Measurements from ENCODE around the gene ATP1B4. TPM values are rescaled to one million over a fixed set of nuclear protein-coding genes. Genes with fewer than 3 reads are reported as not detected.

Gene ATP1B4
- total RNA-seq, 1 experiment from 2014 or later: not detected

DNA sequence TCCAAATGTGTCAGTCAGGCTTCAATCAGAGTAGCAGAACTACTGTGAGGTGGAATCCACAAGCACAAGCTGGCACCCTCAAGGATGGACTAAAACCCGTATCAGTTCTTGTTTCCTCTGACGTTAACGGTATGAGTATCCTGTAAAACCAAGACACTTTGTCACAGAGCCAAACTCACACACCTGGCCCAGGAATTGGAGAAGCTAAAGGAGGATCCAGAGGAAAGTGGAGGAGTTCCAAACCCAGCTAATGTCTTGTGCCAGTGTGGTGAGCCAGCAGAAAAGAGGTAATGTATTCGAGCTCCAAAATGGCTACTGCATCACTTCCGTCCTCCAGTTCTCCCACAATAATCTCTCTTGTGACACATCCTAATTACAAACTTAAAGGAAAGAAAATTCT is 44.7 kb downstream of the ATP1B4 start:
- ATAC-seq (no peak), DNase-seq (ENCODE audit: low spot score) (no peak)
- TF ChIP-seq, protein P1, sequence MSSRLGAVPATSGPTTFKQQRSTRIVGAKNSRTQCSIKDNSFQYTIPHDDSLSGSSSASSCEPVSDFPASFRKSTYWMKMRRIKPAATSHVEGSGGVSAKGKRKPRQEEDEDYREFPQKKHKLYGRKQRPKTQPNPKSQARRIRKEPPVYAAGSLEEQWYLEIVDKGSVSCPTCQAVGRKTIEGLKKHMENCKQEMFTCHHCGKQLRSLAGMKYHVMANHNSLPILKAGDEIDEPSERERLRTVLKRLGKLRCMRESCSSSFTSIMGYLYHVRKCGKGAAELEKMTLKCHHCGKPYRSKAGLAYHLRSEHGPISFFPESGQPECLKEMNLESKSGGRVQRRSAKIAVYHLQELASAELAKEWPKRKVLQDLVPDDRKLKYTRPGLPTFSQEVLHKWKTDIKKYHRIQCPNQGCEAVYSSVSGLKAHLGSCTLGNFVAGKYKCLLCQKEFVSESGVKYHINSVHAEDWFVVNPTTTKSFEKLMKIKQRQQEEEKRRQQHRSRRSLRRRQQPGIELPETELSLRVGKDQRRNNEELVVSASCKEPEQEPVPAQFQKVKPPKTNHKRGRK (CRISPR knock-in tag; IDR thresholded peaks at IDR 0.05; ENCODE audit: borderline replicate concordance): no peak
- no peak for TF ChIP-seq NR1H2 (CRISPR knock-in tag; IDR thresholded peaks at IDR 0.05)
- TF ChIP-seq HMGA2 (CRISPR knock-in tag; IDR thresholded peaks at IDR 0.05): no peak
- no peak for TF ChIP-seq SMAD3 (CRISPR knock-in tag; IDR thresholded peaks at IDR 0.05; ENCODE audit: borderline replicate concordance)
- TF ChIP-seq NFATC4 (CRISPR knock-in tag; IDR thresholded peaks at IDR 0.05): no peak
- TF ChIP-seq, protein P2, sequence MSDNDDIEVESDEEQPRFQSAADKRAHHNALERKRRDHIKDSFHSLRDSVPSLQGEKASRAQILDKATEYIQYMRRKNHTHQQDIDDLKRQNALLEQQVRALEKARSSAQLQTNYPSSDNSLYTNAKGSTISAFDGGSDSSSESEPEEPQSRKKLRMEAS (CRISPR knock-in tag; IDR thresholded peaks at IDR 0.05): no peak
- TF ChIP-seq, protein P3, sequence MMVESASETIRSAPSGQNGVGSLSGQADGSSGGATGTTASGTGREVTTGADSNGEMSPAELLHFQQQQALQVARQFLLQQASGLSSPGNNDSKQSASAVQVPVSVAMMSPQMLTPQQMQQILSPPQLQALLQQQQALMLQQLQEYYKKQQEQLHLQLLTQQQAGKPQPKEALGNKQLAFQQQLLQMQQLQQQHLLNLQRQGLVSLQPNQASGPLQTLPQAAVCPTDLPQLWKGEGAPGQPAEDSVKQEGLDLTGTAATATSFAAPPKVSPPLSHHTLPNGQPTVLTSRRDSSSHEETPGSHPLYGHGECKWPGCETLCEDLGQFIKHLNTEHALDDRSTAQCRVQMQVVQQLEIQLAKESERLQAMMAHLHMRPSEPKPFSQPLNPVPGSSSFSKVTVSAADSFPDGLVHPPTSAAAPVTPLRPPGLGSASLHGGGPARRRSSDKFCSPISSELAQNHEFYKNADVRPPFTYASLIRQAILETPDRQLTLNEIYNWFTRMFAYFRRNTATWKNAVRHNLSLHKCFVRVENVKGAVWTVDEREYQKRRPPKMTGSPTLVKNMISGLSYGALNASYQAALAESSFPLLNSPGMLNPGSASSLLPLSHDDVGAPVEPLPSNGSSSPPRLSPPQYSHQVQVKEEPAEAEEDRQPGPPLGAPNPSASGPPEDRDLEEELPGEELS (CRISPR knock-in tag; IDR thresholded peaks at IDR 0.05): no peak
- no peak for TF ChIP-seq OVOL2 (CRISPR knock-in tag; IDR thresholded peaks at IDR 0.05; ENCODE audit: borderline replicate concordance)
- no peak for TF ChIP-seq CREM (CRISPR knock-in tag; IDR thresholded peaks at IDR 0.05)
- Mint-ChIP-seq H3K9me3 (peaks cover 18% of the 10 kb centered on the region), H3K4me1 (peaks cover 9% of the 10 kb centered on the region), H3K36me3 (peaks cover 13% of the 10 kb centered on the region), H3K4me3 (no peak overlapping the region), H3K27me3 (ENCODE audit: low read depth) (peaks cover 11% of the 10 kb centered on the region), H3K27ac (no peak overlapping the region)
- POLR2A ChIA-PET: no interaction called here
- CTCF ChIA-PET: no interaction called here

DNA sequence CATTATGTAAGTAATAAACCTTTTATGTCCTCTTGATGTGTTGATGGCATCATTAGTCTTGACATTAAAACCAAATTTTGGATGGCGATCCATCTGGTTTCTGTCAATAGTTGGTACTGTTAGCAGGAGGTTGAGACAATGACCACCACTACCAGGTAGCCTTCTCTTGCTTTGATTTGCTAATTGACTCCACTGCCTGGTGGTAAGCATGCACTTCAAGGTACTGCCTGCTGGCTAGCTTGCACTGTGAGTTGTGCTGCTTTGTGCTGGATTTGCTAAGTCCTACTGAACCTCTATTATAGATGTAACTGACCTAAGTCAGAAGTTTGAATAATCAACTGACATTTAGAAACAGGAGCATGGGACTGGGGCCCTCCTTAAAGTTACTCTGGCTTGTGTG is 46.3 kb downstream of the ATP1B4 start:
- no peak overlapping the region for H3K4me3 Mint-ChIP-seq
- ATAC-seq: peak; percentile 82
- H3K9me3 Mint-ChIP-seq: peaks cover 18% of the 10 kb centered on the region

DNA sequence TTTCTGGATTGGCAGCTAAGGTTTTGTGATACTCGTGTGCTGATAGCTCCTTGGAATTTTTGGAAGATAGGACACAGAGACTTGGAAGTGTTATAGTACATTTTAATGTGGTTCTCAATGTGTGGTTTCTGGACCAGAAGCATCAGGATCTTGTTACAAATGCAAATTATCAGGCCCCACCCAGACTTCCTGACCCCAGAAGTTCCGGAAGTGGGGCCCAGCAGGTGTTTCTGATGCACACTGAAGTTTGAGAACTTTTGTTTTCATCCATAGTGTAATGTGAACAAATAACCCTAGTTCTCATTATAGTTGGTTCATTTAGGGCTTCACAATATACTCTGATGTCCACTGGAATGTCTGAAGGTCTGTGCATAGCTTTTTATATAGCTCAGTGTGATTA is 57.6 kb downstream of the ATP1B4 start:
- peaks cover 5% of the 10 kb centered on the region for H3K4me1 Mint-ChIP-seq
- no peak overlapping the region for H3K27ac Mint-ChIP-seq
- no peaks in the 10 kb centered on the region; the same call in 1 of the 2 replicates for H3K27me3 Mint-ChIP-seq (ENCODE audit: low read depth)
- no peak for ATAC-seq
- no peak for DNase-seq (ENCODE audit: low spot score)
- POLR2A ChIA-PET: no interaction called here
- no peak overlapping the region for H3K4me3 Mint-ChIP-seq
- H3K36me3 Mint-ChIP-seq: no peaks in the 10 kb centered on the region
- CTCF ChIA-PET: no interaction called here
- no peaks in the 10 kb centered on the region for H3K9me3 Mint-ChIP-seq
- TF ChIP-seq EMX1 (CRISPR knock-in tag; IDR thresholded peaks at IDR 0.05) (no peak), ZNF423 (CRISPR knock-in tag; IDR thresholded peaks at IDR 0.05) (no peak), OVOL2 (CRISPR knock-in tag; IDR thresholded peaks at IDR 0.05; ENCODE audit: borderline replicate concordance) (no peak), NR1H2 (CRISPR knock-in tag; IDR thresholded peaks at IDR 0.05) (no peak), SMAD3 (CRISPR knock-in tag; IDR thresholded peaks at IDR 0.05; ENCODE audit: borderline replicate concordance) (no peak), ELF4 (CRISPR knock-in tag; IDR thresholded peaks at IDR 0.05; ENCODE audit: low read depth) (no peak), NFYB (CRISPR knock-in tag; conservative IDR thresholded peaks at IDR 0.05; ENCODE audit: low read depth) (no peak)
- TF ChIP-seq, protein P1 (CRISPR knock-in tag; IDR thresholded peaks at IDR 0.05; ENCODE audit: borderline replicate concordance): no peak
- TF ChIP-seq, protein P4, sequence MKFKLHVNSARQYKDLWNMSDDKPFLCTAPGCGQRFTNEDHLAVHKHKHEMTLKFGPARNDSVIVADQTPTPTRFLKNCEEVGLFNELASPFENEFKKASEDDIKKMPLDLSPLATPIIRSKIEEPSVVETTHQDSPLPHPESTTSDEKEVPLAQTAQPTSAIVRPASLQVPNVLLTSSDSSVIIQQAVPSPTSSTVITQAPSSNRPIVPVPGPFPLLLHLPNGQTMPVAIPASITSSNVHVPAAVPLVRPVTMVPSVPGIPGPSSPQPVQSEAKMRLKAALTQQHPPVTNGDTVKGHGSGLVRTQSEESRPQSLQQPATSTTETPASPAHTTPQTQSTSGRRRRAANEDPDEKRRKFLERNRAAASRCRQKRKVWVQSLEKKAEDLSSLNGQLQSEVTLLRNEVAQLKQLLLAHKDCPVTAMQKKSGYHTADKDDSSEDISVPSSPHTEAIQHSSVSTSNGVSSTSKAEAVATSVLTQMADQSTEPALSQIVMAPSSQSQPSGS (CRISPR knock-in tag; IDR thresholded peaks at IDR 0.05; ENCODE audit: borderline replicate concordance, low read depth): no peak
- TF ChIP-seq, protein P5, sequence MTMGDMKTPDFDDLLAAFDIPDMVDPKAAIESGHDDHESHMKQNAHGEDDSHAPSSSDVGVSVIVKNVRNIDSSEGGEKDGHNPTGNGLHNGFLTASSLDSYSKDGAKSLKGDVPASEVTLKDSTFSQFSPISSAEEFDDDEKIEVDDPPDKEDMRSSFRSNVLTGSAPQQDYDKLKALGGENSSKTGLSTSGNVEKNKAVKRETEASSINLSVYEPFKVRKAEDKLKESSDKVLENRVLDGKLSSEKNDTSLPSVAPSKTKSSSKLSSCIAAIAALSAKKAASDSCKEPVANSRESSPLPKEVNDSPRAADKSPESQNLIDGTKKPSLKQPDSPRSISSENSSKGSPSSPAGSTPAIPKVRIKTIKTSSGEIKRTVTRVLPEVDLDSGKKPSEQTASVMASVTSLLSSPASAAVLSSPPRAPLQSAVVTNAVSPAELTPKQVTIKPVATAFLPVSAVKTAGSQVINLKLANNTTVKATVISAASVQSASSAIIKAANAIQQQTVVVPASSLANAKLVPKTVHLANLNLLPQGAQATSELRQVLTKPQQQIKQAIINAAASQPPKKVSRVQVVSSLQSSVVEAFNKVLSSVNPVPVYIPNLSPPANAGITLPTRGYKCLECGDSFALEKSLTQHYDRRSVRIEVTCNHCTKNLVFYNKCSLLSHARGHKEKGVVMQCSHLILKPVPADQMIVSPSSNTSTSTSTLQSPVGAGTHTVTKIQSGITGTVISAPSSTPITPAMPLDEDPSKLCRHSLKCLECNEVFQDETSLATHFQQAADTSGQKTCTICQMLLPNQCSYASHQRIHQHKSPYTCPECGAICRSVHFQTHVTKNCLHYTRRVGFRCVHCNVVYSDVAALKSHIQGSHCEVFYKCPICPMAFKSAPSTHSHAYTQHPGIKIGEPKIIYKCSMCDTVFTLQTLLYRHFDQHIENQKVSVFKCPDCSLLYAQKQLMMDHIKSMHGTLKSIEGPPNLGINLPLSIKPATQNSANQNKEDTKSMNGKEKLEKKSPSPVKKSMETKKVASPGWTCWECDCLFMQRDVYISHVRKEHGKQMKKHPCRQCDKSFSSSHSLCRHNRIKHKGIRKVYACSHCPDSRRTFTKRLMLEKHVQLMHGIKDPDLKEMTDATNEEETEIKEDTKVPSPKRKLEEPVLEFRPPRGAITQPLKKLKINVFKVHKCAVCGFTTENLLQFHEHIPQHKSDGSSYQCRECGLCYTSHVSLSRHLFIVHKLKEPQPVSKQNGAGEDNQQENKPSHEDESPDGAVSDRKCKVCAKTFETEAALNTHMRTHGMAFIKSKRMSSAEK (CRISPR knock-in tag; IDR thresholded peaks at IDR 0.05; ENCODE audit: borderline replicate concordance): no peak
- TF ChIP-seq, protein P6, sequence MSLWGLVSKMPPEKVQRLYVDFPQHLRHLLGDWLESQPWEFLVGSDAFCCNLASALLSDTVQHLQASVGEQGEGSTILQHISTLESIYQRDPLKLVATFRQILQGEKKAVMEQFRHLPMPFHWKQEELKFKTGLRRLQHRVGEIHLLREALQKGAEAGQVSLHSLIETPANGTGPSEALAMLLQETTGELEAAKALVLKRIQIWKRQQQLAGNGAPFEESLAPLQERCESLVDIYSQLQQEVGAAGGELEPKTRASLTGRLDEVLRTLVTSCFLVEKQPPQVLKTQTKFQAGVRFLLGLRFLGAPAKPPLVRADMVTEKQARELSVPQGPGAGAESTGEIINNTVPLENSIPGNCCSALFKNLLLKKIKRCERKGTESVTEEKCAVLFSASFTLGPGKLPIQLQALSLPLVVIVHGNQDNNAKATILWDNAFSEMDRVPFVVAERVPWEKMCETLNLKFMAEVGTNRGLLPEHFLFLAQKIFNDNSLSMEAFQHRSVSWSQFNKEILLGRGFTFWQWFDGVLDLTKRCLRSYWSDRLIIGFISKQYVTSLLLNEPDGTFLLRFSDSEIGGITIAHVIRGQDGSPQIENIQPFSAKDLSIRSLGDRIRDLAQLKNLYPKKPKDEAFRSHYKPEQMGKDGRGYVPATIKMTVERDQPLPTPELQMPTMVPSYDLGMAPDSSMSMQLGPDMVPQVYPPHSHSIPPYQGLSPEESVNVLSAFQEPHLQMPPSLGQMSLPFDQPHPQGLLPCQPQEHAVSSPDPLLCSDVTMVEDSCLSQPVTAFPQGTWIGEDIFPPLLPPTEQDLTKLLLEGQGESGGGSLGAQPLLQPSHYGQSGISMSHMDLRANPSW (CRISPR knock-in tag; conservative IDR thresholded peaks at IDR 0.05; ENCODE audit: low read depth): no peak

More for the DNA sequence above, 46.3 kb downstream of the ATP1B4 start:
- Mint-ChIP-seq H3K4me1 (peaks cover 9% of the 10 kb centered on the region), H3K27ac (no peak overlapping the region), H3K27me3 (ENCODE audit: low read depth) (peaks cover 8% of the 10 kb centered on the region; the same call in 1 of the 2 replicates), H3K36me3 (peaks cover 13% of the 10 kb centered on the region)
- TF ChIP-seq TEAD1 (CRISPR knock-in tag; IDR thresholded peaks at IDR 0.05) (no peak), NFATC4 (CRISPR knock-in tag; IDR thresholded peaks at IDR 0.05) (no peak), ZNF317 (CRISPR knock-in tag; IDR thresholded peaks at IDR 0.05; ENCODE audit: borderline replicate concordance, low read depth) (peak; percentile 56; the same call in 1 of the 2 replicates), FOXJ3 (CRISPR knock-in tag; IDR thresholded peaks at IDR 0.05; ENCODE audit: borderline replicate concordance) (no peak)
- ChIA-PET CTCF (no interaction called here), POLR2A (no interaction called here)
- DNase-seq (ENCODE audit: low spot score): no peak

Data from WTC11 (cell line).